CD4-positive, alpha-beta T cell treated with Interleukin-6 for 4 hours (primary cell): ENCODE data around the gene TMEM269.
"Not testable (repeated sequence)": the region's sequence is repeated elsewhere in the genome, so short reads cannot be mapped to it uniquely, and the experiment has no call there.

Experiments used
- DNase-seq: peaks from one replicate; pipeline ENCODE4 v3.0.0-alpha.2; 2020; ENCODE audit warnings: mixed read lengths

The TMEM269 gene

DNA sequence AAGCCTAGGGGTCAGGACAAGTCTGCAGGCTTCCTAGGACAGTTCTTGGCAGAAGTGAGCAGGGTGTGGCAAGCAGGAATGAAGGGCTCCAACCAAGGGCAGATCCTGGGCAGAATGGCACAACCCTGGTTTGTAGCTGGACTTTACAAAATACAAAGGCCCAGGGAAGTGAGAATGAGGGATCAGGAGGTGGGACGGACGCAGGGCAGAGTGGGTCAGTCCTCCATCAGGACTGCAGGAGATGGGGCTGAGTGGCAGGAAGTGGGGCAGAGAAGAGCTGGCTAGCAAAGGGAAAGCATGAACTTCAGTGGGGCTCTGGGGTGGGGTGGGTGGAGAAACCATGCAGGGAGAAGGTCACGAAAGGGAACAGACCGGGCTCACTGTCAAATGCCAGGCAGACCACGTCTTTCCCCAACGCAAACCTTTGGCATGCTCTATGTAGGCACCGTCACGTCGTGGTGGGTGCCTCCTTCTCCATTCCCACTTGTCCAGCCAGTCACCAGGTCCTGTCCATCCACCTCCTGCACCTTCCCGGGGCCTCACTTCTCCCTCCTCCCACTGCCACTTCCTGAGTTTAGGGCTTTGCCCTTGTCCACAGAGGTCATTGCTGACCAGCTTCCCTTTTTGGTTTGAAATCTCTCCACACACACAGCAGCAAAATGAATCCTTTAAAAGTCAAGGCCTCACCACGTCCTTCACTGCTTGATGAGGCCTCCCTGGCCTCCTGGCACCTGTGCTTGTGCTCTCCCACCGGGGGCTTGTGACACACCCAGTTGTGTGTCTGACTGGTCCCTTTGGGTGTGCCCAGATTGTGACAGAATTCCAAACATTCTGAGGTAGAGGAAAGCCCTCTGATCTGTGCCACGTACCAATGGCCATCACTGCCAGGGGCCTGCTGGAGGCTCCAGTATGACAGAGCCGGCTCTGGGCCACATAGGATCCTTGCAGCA is 36.1 kb upstream of the TMEM269 start:
- DNase-seq, result no peak

DNA sequence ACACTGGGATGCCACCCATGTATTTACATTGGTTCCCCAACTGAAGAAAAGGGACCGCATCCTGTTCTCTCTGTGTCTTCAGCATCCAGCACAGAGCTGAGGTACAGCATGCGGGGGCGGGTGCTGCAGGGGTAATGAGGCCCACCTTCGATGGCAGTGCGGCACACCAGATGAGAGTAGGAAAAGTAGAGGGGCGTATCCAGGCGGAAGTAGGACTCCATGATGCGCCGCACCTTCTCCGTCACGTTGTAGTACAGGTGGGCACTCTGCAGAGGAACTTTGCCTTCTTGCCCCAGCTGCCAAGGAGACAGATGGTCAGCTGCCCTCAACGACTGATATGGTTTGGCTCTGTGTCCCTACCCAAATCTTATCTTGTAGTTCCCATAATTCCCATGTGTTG is 34.8 kb upstream of the TMEM269 start:
- no peak for DNase-seq

DNA sequence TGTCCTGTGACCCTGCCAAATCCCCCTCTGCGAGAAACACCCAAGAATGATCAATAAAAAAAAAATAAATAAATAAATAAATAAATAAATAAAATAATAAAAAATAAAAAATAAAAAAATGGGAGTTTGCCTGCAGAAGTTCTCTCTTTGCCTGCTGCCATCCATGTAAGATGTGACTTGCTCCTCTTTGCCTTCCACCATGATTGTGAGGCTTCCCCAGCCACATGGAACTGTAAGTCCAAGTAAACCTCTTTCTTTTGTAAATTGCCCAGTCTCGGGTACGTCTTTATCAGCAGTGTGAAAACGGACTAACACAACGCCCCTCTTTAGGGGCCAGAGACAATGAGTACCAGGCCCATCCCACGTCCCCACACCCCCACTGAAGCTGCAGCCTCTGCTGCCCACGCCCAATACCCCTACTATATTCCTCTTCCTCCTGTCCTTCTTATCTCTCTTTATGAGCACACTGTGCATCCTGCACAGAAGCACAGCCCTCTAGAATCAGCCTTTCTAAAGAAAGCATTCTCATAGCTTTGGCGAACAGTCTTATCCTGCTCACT is 33.2 kb upstream of the TMEM269 start:
- DNase-seq, result not testable (repeated sequence)

DNA sequence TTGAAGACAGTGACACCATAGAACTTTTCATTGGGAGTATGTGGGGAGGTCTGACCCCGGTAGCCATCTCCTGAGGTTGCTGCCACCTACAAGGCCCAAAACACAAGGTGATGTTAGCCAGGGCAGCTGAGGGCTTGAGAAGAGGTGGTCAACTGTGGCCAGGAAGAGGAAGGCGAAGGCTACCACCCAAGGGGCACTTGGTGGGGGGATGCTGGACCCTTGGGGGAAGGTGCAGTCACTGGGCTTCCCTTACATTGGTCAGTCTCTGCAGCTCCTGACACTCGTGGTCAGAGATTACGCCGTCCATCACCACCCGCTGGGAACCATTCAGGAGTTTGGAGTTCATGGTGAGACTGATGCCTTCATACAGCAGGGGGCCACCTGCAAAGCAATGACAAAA is 32.5 kb upstream of the TMEM269 start:
- DNase-seq, result no peak

DNA sequence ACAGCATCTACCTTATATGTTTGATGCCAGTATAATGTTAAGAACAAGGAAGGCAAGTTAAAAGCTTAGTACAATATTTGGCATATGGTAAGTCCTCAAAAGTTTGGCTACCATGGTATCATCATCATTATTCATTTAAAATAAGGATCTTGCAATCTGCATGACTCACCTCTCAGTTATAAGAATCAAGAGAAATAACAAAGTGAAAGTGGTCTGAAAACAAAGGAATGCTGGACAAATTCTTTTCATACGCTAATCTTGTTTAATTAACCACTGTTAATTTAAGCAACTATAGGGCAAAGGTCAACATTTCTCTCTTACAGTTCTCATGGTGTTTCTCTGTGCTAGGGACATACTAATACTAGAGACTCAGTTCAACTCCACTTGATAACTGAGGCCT is 31.7 kb upstream of the TMEM269 start:
- DNase-seq, result no peak

DNA sequence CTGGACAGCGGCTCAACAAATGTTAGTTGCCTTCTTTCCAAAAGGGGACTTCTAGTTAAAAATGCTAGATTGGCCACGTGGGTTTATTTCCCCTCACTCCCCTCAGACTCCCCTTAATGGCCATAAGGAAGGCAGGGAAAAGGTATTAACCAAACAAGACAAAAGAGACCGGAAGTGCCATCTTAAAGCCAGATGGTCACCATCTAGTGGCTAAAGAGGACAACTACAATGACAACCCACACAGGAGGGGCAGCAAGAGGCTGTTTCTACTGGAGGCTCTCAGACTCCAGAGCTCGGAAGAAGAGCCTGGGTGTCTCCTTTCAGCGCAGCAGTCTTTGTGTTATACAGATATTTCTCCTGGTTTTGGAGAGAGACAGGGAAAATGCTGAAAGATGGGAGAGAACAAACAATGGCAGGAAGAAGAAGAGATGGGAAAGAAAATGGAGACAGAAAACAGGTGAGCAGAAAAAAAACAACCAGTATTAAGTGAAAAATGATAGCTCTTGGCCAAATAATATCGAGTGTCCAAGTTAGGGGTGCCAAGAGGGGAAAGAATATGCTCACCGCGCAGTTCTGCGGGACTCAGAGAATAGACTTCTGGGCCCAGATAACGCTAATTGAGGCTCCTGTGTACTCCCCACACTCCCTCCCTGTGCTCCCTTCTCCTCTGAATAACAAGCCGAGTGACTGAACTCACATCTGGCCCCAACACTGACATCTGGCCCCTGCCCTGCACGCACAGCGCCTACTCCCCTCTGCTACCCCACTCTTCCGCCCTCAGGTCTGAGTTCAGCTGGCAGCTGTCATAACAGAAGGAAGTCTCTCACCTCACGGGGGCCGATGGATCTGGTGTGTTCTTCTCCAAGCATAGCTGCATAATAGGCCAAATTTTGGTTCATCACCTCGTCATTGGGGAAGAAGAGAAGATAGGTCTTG is 27.6 kb upstream of the TMEM269 start:
- no peak for DNase-seq

DNA sequence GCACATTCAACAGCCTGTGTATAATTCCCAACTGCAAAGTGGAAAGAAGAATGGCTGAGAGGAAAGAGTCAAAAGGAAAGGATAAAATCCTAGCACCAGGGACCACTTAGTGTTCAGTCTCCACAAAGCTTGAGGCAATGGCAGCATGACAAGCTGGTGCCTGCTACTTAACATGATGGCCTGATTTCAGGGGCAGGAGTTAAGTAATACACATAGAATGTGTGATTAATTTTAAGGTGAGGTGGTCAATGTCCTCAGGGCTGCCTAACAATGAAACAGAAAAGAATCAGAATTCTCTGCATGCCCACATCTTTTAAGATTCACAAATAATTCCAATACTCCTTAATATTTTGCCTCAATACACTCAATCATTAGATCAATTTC is 26.9 kb upstream of the TMEM269 start:
- DNase-seq, result no peak

DNA sequence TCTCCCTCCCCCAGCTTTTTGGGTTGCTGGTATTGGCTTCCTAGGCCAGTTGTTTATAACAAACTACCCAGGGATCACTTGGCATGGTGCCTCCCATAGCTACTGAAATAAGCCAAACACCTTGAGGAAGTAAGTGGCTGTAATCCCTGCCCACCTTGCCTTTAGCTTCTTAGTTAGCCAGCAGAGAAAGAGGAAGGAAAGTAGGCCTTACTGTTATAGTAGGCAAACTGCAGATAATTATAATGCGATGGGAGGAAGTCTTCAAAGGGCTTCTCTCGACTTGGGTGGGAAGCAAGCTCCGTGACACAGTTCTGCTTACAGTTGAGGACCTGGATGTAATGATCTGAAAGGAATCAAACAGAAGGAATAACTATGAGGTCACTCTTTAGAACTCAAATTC is 26.1 kb upstream of the TMEM269 start:
- DNase-seq, result no peak

DNA sequence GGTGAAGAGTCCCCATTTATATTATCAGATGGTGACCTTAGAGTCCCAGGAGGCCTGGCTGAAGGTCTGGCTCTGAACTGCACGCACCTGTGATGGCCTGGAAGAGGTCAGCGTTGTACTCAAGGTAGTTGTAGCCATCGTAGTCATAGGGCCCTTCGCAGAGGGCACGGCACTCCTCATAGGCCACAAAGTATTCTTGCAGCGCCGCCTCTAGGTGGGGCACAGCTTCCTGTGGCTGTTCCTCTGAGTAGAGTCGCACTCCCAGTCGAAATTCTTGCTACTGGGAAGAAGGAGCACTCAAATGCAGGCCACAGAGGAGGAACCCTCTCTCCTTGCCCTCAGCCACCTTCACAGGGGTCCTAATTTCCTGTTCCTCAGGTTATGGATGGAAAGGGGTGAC is 25.7 kb upstream of the TMEM269 start:
- DNase-seq, result no peak

DNA sequence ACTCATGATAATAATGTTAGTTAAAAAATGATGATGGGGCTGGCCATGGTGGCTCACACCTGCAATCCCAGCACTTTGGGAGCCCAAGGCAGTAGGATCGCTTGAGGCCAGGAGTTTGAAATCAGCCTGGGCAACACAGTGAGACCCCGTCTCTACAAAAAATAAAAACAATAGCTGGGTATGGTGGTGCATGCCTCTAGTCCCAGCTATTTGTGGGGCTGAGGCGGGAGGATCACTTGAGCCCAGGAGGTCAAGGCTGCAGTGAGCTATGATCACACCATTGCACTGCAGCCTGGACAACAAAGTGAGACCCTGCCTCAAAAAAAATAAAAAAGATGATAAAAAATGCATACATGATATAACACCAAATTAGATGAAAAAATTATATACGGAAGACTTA is 23.2 kb upstream of the TMEM269 start:
- DNase-seq, result no peak

DNA sequence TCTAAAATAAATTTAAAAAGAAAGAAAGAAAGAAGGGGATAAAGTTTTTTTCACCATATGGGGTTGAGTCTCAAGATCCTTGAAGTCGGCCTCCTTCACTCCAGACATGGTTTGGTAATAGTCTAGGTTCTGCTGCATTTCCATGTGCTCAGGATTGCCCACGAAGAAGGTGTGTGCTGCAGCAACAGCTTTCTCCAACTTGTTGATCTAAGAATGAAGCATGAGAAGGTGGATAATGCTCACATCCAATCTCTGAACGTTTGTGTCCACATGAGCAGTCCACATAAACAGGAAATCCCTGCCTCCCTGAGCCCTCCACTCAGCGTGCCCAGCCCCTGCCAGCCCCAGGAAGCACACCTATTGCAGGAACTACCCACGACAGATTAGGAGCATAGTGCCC is 22.5 kb upstream of the TMEM269 start:
- DNase-seq, result no peak

DNA sequence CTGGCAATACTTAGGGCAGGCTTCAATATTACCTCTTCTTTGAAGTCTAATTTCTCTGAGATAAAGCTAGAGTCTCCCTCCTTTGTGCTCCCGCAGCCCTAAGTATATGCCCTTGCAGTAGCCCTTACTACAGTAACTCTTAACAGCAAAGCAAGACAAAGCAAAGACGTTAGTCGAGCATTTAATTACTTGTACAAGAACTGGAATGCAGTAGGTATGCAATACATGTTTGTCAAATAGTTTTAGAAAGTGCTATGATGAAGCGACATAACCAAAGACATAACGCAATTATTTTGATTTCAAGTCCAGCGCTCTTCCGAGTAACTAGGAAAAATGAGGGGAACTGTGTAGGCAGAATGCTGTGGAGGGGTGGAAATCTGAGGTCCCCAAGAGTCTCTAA is 19.5 kb upstream of the TMEM269 start:
- DNase-seq, result no peak

DNA sequence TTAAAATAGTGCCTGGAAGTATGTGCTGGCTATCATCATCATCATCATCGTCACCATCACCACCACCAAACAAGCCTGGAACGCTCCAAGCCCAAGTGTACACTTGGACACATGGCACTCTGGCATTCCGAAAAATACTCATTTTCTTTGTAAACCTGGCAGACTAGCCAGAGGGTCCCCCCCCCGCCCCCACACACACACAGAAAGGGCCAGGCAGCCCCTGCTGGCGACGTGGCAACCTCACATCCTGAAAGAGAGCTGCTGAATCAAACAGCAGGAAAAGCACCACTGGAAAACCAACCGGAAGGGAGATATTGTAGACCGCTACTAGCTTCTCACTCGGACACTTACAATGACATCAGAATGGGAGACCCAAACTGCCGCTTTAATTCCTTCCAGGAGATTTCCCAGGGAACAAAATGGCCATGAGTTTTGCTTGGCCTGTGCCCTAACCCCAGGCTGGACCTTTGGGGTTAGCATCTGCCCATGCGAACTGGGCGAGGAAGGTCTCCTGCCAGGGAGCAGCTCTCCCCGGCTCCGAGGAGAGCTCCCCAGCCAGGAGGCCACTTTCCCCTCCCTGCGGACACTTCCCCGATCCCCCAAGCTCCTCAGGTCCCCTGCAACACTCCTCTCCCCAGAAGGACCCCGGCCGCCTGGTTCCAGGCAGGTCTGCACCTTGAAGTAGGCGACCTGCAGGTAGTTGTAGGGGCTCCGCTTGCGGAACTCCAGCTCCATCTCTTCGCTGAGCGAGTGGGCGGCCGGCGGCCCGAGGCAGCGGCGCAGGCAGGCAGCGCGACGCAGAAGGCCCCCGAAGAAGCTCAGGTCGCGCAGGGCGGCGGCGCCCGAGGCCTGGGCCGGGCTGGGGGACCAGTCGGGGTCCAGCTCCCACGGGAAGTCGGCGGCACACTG is 18.7 kb upstream of the TMEM269 start:
- peak; percentile 43 for DNase-seq

DNA sequence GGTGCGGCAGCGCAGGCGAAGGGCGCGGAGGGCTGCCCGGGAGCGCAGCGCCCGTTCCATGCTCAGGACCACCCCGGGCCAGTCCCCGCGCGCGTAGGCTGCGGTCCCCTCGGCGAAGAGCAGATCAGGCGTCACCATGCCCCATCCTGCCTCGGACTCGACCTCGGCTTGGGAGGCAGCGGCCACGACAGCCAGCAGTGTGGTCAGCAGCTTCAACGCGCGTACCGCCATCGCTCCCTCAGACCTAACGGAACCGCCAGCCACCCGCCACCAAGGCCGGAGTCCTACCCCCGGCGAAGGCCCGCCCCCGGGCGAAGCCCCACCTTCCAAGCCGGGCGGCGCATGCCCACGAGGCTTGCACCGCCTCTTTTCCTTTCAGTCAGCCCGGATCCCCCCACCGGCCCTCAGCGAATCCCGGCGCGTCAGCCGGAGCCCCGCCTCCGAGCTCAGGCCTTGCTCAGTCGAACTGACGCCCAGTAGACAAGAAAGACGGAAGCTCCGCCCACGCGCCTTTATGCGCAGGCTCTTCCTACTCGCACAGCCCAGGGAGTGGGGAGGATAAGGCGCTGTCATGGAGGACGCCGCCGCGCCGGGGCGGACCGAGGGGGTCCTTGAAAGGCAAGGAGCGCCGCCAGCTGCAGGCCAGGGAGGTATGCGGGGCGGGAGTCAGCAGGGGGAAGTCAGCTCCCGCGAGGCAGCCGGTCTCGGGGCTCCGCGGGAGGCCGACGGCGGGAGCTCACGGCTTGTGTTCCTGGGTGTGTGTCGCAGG is 17.9 kb upstream of the TMEM269 start, which contains the start of the genes C1orf50 and P3H1:
C1orf50 (plus strand) TSS at position 509 of the 769 bp plus-strand sequence; CDS start at position 572, 63 bp downstream.
P3H1 (minus strand) TSS at position 288 of the 769 bp plus-strand sequence; CDS start at position 231, 57 bp downstream.
- peak; percentile 100 for DNase-seq

DNA sequence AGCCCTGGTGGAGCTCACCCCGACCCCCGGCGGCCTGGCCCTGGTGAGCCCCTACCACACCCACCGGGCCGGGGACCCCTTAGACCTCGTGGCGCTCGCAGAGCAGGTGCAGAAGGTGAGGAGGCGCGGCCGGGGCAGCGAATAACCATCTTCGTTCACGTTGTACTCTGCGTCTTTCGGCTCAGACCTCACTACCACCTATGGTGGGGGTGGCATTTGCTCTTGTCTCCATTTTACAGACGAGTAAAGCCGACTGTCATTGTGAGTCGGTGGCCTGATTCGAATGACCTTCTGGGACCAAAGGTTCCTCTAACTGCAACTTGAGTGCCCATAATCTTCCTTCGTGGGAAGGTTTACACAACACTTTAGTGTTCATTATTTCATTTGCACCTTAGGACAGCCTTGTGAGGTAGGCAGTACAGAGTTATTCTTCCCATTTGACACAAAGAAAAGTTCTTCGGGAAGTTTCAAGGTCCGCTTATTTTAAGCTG is 17.2 kb upstream of the TMEM269 start:
- no peak for DNase-seq

DNA sequence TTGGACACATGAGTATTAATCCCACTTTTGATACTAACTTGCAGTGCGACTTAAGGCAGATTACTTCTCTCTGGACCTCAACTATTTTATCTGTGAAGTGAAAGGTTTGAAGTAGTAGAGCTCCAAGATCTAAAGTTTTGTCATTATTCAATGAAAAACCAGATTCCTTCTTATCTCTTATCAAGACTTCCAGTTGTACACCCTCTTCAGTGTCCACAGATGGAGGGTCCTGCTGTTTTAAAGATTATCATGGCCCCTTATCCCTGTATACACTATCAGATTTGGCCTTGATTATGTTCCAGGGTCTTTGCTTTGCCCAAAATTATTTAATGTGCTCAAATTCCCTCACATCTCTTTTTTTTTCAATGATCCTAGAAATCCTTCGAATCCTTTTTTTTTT is 16.6 kb upstream of the TMEM269 start:
- no peak for DNase-seq

DNA sequence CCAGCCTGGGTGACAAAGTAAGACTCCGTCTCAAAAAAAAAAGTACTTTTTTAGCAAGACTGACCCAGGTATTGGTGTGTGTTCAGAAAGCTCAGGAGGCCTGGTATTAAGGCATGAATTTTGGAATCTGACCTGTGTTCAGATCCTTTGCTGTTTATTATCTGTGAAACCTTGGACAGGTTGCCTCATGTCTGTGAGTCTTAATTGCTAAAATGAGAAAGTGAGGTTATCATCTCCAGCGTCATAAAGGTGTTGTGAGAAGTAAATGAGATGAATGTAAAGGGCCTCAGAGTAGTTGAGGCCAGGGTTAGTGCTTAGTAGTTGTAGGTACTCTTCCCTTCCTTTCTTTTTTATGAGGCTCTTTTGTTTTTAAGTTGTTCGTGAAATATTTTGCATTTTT is 15.0 kb upstream of the TMEM269 start:
- no peak for DNase-seq

DNA sequence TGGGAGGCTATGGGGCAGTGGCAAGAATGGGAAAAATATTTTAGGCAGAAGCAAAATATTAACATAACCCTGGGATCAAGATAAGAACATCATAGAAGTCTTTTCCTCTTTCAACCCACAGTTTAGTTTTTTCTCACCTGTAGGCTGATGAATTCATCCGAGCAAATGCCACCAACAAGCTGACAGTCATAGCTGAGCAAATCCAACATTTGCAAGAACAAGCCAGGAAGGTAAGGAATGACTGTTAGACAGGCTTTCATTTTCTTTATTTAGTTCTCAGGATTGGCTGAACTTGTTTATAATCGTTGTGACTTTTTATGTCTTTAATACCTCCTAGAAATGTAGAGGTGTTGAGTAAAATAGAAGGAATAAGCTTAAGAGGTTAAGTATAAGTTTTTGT is 11.4 kb upstream of the TMEM269 start:
- no peak for DNase-seq

DNA sequence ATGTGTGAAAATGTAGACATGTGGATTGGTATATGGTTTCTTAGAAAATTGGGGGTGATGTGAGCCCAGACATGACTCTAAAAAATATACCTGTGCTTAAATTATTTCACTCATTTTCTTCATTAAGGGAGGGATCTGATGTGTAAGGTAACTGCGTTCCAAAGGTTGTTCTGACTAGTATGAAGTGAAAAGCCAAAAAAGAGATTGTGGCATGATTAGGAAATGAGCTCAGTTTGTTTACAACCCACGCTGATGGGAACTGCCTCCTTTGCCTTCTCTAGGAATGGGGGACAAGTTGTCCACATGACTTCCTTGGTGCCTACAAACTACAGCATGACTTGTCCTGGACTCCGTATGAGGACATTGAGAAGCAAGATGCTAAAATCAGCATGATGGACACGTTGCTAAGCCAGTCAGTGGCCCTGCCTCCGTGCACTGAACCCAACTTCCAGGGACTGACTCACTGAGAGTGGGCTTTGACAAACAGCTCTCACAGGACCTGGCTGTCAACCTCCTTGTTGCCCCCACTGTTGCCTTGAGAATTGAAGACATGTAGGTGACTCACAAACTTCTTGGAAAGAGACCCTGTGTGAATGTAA is 9.8 kb upstream of the TMEM269 start:
- no peak for DNase-seq

DNA sequence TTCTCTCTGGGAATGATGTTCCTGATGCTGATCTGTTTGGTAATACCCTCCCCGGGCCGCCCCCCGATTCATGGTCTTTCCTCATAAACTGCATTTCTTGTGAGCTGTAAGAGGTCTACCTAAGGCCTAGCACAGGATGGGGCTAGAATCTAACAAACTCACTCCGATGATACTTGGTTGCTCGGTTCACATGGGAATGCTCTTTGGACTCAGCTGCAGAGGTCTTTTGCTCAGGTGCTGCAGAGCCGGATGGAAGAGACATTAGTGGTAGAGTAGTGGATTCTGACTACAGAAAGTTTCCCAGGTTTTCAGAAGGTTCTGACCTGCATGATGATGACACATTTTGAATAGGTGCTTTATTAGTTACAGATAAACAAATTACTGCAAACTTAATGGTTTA is 8.3 kb upstream of the TMEM269 start:
- DNase-seq, result no peak

DNA sequence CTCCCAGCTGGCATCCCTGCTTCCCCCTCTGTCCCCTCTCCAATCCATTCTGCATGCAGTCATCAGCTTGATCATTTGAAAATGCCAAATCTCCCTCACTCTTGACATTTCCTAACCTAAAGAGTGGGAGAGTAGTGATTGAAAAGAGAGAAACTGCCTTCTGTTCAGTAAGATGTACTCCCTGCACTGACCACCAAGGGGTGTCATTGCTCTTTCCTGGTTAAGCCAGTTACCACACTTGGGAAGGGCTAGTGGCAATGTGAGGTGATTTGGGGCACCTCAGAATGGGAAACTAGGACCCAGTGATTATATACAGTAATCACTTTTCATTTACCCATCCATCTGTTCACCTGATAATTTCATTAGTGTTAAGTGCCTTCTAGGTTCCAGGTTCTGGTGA is 6.9 kb upstream of the TMEM269 start:
- DNase-seq, result peak; percentile 41
